ENCODE measurements around the gene PAEP.
"Not testable (repeated sequence)": the region's sequence is repeated elsewhere in the genome, so short reads cannot be mapped to it uniquely, and the experiment has no call there.

PAEP gene
- total RNA-seq: 0 reads per million in 3 donors

GRCh38 chr9:135561391-135562234 lies at the start of gene PAEP:
Gene PAEP (plus strand): TSS chr9:135561756.
- DNase-seq: no peak
- Histone ChIP-seq H3K36me3 (ENCODE audit: control insufficient read depth, insufficient read depth, low read length) (no peaks in the 10 kb centered on the region), H3K4me3 (ENCODE audit: insufficient read depth, low read depth, low read length, poor library complexity, severe bottlenecking) (no peak within 1 kb of the TSS), H3K27me3 (replicated peaks; ENCODE audit: control insufficient read depth, insufficient read depth, low read length, poor library complexity, severe bottlenecking) (no peaks in the 10 kb centered on the region), H3K4me1 (ENCODE audit: control insufficient read depth, insufficient read depth, low read length, poor library complexity, severe bottlenecking) (no peaks in the 10 kb centered on the region), H3K9me3 (ENCODE audit: control insufficient read depth, low read length) (no peaks in the 10 kb centered on the region), H3K27ac (ENCODE audit: insufficient read depth, low read length, poor library complexity, severe bottlenecking) (no peak within 1 kb of the TSS)

GRCh38 chr9:135512241-135512603 lies 49.3 kb upstream of the PAEP start:
- no peak overlapping the region for H3K4me3 ChIP-seq (ENCODE audit: insufficient read depth, low read depth, low read length, poor library complexity, severe bottlenecking)
- no peak overlapping the region for H3K27ac ChIP-seq (ENCODE audit: insufficient read depth, low read length, poor library complexity, severe bottlenecking)
- no peak for DNase-seq
- no peaks in the 10 kb centered on the region for H3K36me3 ChIP-seq (ENCODE audit: control insufficient read depth, insufficient read depth, low read length)
- no peaks in the 10 kb centered on the region for H3K27me3 ChIP-seq (replicated peaks; ENCODE audit: control insufficient read depth, insufficient read depth, low read length, poor library complexity, severe bottlenecking)
- H3K4me1 ChIP-seq (ENCODE audit: control insufficient read depth, insufficient read depth, low read length, poor library complexity, severe bottlenecking): no peaks in the 10 kb centered on the region
- no peaks in the 10 kb centered on the region for H3K9me3 ChIP-seq (ENCODE audit: control insufficient read depth, low read length)

- Histone ChIP-seq H3K27me3 (replicated peaks; ENCODE audit: control insufficient read depth, insufficient read depth, low read length, poor library complexity, severe bottlenecking) (no peaks in the 10 kb centered on the region), H3K27ac (ENCODE audit: insufficient read depth, low read length, poor library complexity, severe bottlenecking) (no peak overlapping the region), H3K36me3 (ENCODE audit: control insufficient read depth, insufficient read depth, low read length) (no peaks in the 10 kb centered on the region), H3K4me3 (ENCODE audit: insufficient read depth, low read depth, low read length, poor library complexity, severe bottlenecking) (no peak overlapping the region), H3K9me3 (ENCODE audit: control insufficient read depth, low read length) (no peaks in the 10 kb centered on the region), H3K4me1 (ENCODE audit: control insufficient read depth, insufficient read depth, low read length, poor library complexity, severe bottlenecking) (no peaks in the 10 kb centered on the region)
- DNase-seq: no peak
These were observed 48.7 kb upstream of the PAEP start for GRCh38 chr9:135512904-135513303.

- Histone ChIP-seq H3K4me1 (ENCODE audit: control insufficient read depth, insufficient read depth, low read length, poor library complexity, severe bottlenecking) (no peaks in the 10 kb centered on the region), H3K27ac (ENCODE audit: insufficient read depth, low read length, poor library complexity, severe bottlenecking) (no peak overlapping the region), H3K4me3 (ENCODE audit: insufficient read depth, low read depth, low read length, poor library complexity, severe bottlenecking) (no peak overlapping the region), H3K27me3 (replicated peaks; ENCODE audit: control insufficient read depth, insufficient read depth, low read length, poor library complexity, severe bottlenecking) (no peaks in the 10 kb centered on the region), H3K36me3 (ENCODE audit: control insufficient read depth, insufficient read depth, low read length) (no peaks in the 10 kb centered on the region), H3K9me3 (ENCODE audit: control insufficient read depth, low read length) (no peaks in the 10 kb centered on the region)
- DNase-seq: no peak
These were observed 48.2 kb upstream of the PAEP start for GRCh38 chr9:135513351-135513846.

- H3K9me3 ChIP-seq (ENCODE audit: control insufficient read depth, low read length); DNase-seq; H3K36me3 ChIP-seq (ENCODE audit: control insufficient read depth, insufficient read depth, low read length); H3K27ac ChIP-seq (ENCODE audit: insufficient read depth, low read length, poor library complexity, severe bottlenecking); H3K4me1 ChIP-seq (ENCODE audit: control insufficient read depth, insufficient read depth, low read length, poor library complexity, severe bottlenecking); H3K27me3 ChIP-seq (replicated peaks; ENCODE audit: control insufficient read depth, insufficient read depth, low read length, poor library complexity, severe bottlenecking); H3K4me3 ChIP-seq (ENCODE audit: insufficient read depth, low read depth, low read length, poor library complexity, severe bottlenecking): not testable (repeated sequence)
These were observed 47.6 kb upstream of the PAEP start for GRCh38 chr9:135513906-135514305.

- DNase-seq: no peak
- Histone ChIP-seq H3K36me3 (ENCODE audit: control insufficient read depth, insufficient read depth, low read length) (no peaks in the 10 kb centered on the region), H3K27ac (ENCODE audit: insufficient read depth, low read length, poor library complexity, severe bottlenecking) (no peak overlapping the region), H3K4me3 (ENCODE audit: insufficient read depth, low read depth, low read length, poor library complexity, severe bottlenecking) (no peak overlapping the region), H3K27me3 (replicated peaks; ENCODE audit: control insufficient read depth, insufficient read depth, low read length, poor library complexity, severe bottlenecking) (no peaks in the 10 kb centered on the region), H3K9me3 (ENCODE audit: control insufficient read depth, low read length) (no peaks in the 10 kb centered on the region), H3K4me1 (ENCODE audit: control insufficient read depth, insufficient read depth, low read length, poor library complexity, severe bottlenecking) (no peaks in the 10 kb centered on the region)
These were observed 47.0 kb upstream of the PAEP start for GRCh38 chr9:135514342-135515082.

- Histone ChIP-seq H3K27me3 (replicated peaks; ENCODE audit: control insufficient read depth, insufficient read depth, low read length, poor library complexity, severe bottlenecking) (no peaks in the 10 kb centered on the region), H3K4me1 (ENCODE audit: control insufficient read depth, insufficient read depth, low read length, poor library complexity, severe bottlenecking) (no peaks in the 10 kb centered on the region), H3K36me3 (ENCODE audit: control insufficient read depth, insufficient read depth, low read length) (no peaks in the 10 kb centered on the region), H3K9me3 (ENCODE audit: control insufficient read depth, low read length) (no peaks in the 10 kb centered on the region), H3K4me3 (ENCODE audit: insufficient read depth, low read depth, low read length, poor library complexity, severe bottlenecking) (no peak overlapping the region), H3K27ac (ENCODE audit: insufficient read depth, low read length, poor library complexity, severe bottlenecking) (no peak overlapping the region)
- no peak for DNase-seq
These were observed 46.2 kb upstream of the PAEP start for GRCh38 chr9:135515083-135515951.

GRCh38 chr9:135516132-135516860 lies 45.3 kb upstream of the PAEP start:
- Histone ChIP-seq H3K27me3 (replicated peaks; ENCODE audit: control insufficient read depth, insufficient read depth, low read length, poor library complexity, severe bottlenecking) (no peaks in the 10 kb centered on the region), H3K4me3 (ENCODE audit: insufficient read depth, low read depth, low read length, poor library complexity, severe bottlenecking) (no peak overlapping the region), H3K27ac (ENCODE audit: insufficient read depth, low read length, poor library complexity, severe bottlenecking) (no peak overlapping the region), H3K4me1 (ENCODE audit: control insufficient read depth, insufficient read depth, low read length, poor library complexity, severe bottlenecking) (no peaks in the 10 kb centered on the region), H3K36me3 (ENCODE audit: control insufficient read depth, insufficient read depth, low read length) (no peaks in the 10 kb centered on the region), H3K9me3 (ENCODE audit: control insufficient read depth, low read length) (no peaks in the 10 kb centered on the region)
- DNase-seq: no peak

GRCh38 chr9:135517407-135517822 lies 44.1 kb upstream of the PAEP start:
- H3K4me1 ChIP-seq (ENCODE audit: control insufficient read depth, insufficient read depth, low read length, poor library complexity, severe bottlenecking): no peaks in the 10 kb centered on the region

More at GRCh38 chr9:135517407-135517822, 44.1 kb upstream of the PAEP start:
- no peak for DNase-seq
- Histone ChIP-seq H3K27ac (ENCODE audit: insufficient read depth, low read length, poor library complexity, severe bottlenecking) (no peak overlapping the region), H3K36me3 (ENCODE audit: control insufficient read depth, insufficient read depth, low read length) (no peaks in the 10 kb centered on the region), H3K27me3 (replicated peaks; ENCODE audit: control insufficient read depth, insufficient read depth, low read length, poor library complexity, severe bottlenecking) (no peaks in the 10 kb centered on the region), H3K9me3 (ENCODE audit: control insufficient read depth, low read length) (no peaks in the 10 kb centered on the region), H3K4me3 (ENCODE audit: insufficient read depth, low read depth, low read length, poor library complexity, severe bottlenecking) (no peak overlapping the region)

Measured in effector memory CD4-positive, alpha-beta T cell (primary cell).